Measurements from ENCODE around the gene GRAP2. TPM values are rescaled to one million over a fixed set of nuclear protein-coding genes. Genes with fewer than 3 reads are reported as not detected.
"Not testable (repeated sequence)": the region's sequence is repeated elsewhere in the genome, so short reads cannot be mapped to it uniquely, and the experiment has no call there.

The GRAP2 gene
- polyA plus RNA-seq, 3 donors: 0.61 to 1.3 (median 1.1) TPM

GRCh38 chr22:39894554-39895092 is 6.3 kb upstream of the GRAP2 start:
- DNase-seq (ENCODE audit: extremely low read depth in 1 of 11, low read depth in 9 of 11, low spot score in 4 of 11): no peak

DNA sequence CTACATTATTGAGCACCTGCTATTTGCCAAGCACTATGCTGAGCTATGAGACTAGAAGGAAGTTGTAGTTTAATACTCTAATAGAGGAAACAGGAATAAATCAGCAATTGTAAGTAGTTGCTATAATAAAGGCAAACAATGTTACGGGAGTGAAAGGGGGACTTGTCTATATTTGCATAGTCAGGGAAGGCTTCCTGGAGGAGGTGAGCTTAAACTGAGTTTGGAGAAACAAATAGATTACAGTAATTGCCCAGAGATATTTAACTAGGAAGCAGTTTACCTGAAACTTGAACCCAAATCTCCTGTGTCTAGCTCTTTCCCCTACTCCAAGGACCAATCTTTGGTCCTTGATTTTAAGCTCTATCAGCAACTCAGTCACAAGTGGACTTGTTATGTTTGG is 5.2 kb upstream of the GRAP2 start:
- DNase-seq (ENCODE audit: extremely low read depth in 1 of 11, low read depth in 9 of 11, low spot score in 4 of 11): no peak

GRCh38 chr22:39896313-39896996 is 4.4 kb upstream of the GRAP2 start:
- DNase-seq (ENCODE audit: extremely low read depth in 1 of 11, low read depth in 9 of 11, low spot score in 4 of 11): no peak

DNA sequence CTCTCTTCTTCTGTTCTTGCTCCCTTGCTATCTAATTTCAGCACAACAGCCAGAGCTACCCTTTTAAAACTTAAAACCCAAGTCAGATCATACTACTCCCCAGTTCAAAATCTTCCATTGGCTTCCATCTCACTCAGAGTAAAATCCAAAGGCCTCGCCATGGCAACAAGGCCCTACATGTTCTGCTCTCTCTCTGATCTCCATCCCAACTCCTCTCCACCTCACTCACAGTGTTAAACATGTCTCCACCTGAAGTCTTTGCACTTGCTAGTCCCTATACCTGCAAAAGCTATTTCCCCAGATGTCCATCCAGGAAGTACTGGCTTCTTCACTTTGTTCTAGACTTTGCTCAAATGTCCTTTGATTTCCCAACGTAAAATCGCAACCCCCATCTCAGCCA is 3.0 kb upstream of the GRAP2 start:
- DNase-seq (ENCODE audit: extremely low read depth in 1 of 11, low read depth in 9 of 11, low spot score in 4 of 11): no peak

GRCh38 chr22:39898997-39899396 is 1.9 kb upstream of the GRAP2 start:
- no peak for DNase-seq (ENCODE audit: extremely low read depth in 1 of 11, low read depth in 9 of 11, low spot score in 4 of 11)

DNA sequence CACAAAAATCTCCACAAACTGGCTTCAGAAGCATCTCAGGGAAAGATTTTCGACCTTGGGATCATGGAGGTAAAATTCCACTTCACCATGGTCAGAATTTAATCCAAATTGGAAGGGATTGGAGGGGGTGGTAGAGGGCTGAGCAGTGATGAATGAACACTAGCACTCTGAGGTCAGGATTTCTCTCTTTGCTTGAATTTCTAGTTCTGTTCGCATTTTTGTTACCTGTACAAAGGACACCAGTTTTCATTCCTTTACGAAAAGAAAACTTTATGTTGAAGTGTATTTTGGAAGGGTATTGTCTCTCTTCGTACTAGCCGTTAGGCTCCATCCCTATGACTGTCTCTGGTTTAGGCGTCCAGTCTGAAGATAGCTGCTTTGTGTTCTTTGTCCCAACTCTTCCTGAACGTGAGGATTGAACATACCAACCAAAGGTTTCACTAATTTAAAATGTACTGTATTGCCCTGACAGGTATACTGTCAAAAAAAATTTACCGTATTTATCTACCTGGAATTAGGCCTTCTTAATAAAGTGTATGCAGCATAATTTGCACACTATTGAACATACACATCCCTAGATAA is 772 bp downstream of the GRAP2 start:
- no peak for DNase-seq (ENCODE audit: extremely low read depth in 1 of 11, low read depth in 9 of 11, low spot score in 4 of 11)

- not testable (repeated sequence) for DNase-seq (ENCODE audit: extremely low read depth in 1 of 11, low read depth in 9 of 11, low spot score in 4 of 11)
These were observed 3.1 kb downstream of the GRAP2 start for GRCh38 chr22:39904024-39904423.

DNA sequence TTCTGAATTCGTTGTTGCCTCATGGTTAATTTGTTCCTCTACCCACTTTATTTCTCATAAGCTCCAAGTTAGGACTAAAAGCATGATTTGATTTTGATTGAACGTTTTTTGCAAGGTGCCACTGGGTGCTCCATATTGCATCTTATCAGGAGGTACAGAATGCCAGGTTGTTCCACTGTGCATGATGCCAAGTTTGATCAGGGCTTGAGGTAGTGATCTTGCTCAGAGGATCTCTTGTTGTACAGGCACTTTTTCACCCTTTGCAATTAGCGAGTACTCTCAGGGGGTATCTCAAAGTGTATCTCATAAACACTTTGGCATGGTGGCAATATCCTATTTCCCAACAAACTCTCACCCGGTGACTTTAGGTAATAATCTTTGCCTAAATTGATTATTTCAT is 4.0 kb downstream of the GRAP2 start:
- DNase-seq (ENCODE audit: extremely low read depth in 1 of 11, low read depth in 9 of 11, low spot score in 4 of 11): no peak

GRCh38 chr22:39905687-39906086 is 4.8 kb downstream of the GRAP2 start:
- DNase-seq (ENCODE audit: extremely low read depth in 1 of 11, low read depth in 9 of 11, low spot score in 4 of 11): no peak

- no peak for DNase-seq (ENCODE audit: extremely low read depth in 1 of 11, low read depth in 9 of 11, low spot score in 4 of 11)
These were observed 5.3 kb downstream of the GRAP2 start for GRCh38 chr22:39906207-39906606.

GRCh38 chr22:39907047-39907446 is 6.2 kb downstream of the GRAP2 start:
- no peak for DNase-seq (ENCODE audit: extremely low read depth in 1 of 11, low read depth in 9 of 11, low spot score in 4 of 11)

- no peak for DNase-seq (ENCODE audit: extremely low read depth in 1 of 11, low read depth in 9 of 11, low spot score in 4 of 11)
These were observed 6.8 kb downstream of the GRAP2 start for GRCh38 chr22:39907605-39908097.

DNA sequence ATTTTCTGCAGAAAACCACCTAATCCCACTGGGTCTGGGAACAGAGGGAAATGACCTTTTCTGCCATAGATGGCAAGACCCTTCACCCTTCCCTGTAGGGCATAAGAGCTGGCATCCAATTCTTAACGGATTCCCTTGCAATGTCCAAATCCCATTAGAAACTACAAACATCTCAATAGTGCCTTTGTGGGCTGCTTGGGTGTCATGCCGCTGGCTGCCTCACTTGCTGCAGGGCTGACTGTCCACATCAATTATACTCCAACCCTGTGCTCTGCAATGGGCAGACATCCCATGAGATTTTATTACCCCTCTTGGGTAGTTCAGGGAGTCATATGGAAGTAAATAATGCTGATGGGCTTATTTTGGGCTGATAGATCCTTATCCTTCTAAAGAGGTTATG is 7.3 kb downstream of the GRAP2 start:
- no peak for DNase-seq (ENCODE audit: extremely low read depth in 1 of 11, low read depth in 9 of 11, low spot score in 4 of 11)

- DNase-seq (ENCODE audit: extremely low read depth in 1 of 11, low read depth in 9 of 11, low spot score in 4 of 11): no peak
These were observed 7.9 kb downstream of the GRAP2 start for GRCh38 chr22:39908737-39909136.

GRCh38 chr22:39910876-39911613 is 10.2 kb downstream of the GRAP2 start:
- DNase-seq (ENCODE audit: extremely low read depth in 1 of 11, low read depth in 9 of 11, low spot score in 4 of 11): no peak

- no peak for DNase-seq (ENCODE audit: extremely low read depth in 1 of 11, low read depth in 9 of 11, low spot score in 4 of 11)
These were observed 12.4 kb downstream of the GRAP2 start for GRCh38 chr22:39913321-39913720.

DNA sequence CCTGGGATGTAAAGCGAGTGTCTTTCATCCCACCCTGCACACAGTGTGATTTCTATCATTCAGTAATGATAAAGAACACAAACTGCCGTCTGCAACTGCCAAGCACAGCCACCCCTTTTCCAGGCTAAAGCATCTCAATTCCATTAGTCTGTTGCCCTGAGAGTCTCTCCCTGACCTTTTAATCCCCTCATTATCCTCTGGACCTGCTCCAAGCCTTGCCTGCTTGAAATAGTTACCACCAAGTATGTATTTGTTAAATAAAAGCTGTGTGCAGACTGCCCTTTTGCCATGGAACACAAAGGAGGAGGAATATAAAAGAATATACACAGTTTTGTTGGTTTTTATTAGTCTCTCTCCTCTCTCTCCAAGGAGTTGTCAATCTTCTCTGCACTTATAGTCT is 13.0 kb downstream of the GRAP2 start:
- DNase-seq (ENCODE audit: extremely low read depth in 1 of 11, low read depth in 9 of 11, low spot score in 4 of 11): no peak

DNA sequence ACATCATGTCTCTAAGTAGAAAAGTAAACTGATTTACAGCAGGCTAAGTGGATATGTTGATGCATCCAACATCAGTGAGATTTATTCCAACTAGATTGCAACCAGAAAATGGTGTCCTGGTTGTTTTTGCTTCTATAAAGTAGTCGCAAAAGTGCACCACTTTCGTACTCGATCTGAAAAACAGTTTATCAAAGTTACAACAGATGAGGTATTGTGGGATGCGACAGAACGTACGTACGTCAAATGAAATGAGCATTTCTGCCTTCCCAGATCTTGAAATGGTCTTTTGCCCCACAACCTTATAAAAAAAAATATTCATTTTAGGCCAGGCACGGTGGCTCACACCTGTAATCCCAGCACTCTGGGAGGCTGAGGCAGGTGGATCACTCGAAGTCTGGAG is 13.7 kb downstream of the GRAP2 start:
- DNase-seq (ENCODE audit: extremely low read depth in 1 of 11, low read depth in 9 of 11, low spot score in 4 of 11): no peak

DNA sequence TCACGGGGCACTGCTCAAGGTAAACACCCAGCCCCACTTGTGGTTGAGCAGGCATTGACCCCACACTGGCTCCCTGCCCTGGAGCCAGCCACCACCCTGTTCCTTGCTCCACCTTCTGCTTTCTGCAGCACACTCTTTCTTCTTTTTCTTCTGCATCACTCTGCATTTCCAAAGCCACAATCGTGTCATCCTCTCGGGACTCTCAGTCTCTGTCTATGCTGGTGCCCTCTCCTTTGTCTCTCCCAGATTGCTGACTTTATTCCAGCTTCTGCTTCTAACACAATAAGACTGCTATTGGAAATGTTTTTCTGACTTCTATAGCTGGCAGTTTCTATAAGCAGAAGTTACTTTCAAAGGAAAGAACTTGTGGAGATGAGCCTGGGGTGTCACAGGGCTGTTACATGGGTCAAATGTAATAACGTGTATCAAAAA is 14.4 kb downstream of the GRAP2 start:
- no peak for DNase-seq (ENCODE audit: extremely low read depth in 1 of 11, low read depth in 9 of 11, low spot score in 4 of 11)

DNA sequence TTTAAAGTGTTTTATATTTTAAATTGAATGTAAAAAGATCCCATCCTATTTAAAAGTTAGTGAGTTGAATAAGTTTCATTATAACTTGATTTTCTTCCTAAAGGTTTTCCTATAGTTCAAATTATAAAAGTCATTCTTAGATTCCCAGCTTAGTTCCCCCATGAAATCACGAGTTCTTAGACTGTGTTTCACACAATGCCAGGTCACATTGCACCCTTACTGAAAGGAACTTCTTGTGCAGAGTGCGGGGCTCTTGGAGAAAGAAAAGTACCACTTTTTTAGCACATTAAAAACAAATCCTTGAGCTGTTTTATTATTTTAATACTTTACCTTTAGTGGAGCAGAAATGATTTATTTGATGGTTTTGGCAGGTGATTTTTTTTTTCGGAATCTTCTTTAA is 15.6 kb downstream of the GRAP2 start:
- DNase-seq (ENCODE audit: extremely low read depth in 1 of 11, low read depth in 9 of 11, low spot score in 4 of 11): no peak
